ENCODE measurements around the gene MKNK1. TPM values are rescaled to one million over a fixed set of nuclear protein-coding genes. Genes with fewer than 3 reads are reported as not detected.

MKNK1 gene
- total and polyA plus RNA-seq, 2 donors (not counting 1 experiment from before 2014, with no cell fraction given) = 51.0 to 73.0 TPM

- no peaks in the 10 kb centered on the region for H3K27me3 ChIP-seq (replicated peaks in 1 of 4; ENCODE audit: control extremely low read depth in 1 of 4, control insufficient read depth in 3 of 4, insufficient read depth in 4 of 4, low read length in 3 of 4)
- TF ChIP-seq CTCF (IDR thresholded peaks at IDR 0.05) (no peak), EZH2 (IDR thresholded peaks at IDR 0.05; ENCODE audit: borderline replicate concordance, insufficient read depth, low read depth, low read length, poor library complexity, severe bottlenecking) (no peak)
- intact Hi-C loops (cut with micrococcal nuclease) = no loop called here
- peaks cover 0 to 25% of the 10 kb centered on the region in 2 experiments for H3K36me3 ChIP-seq (replicated peaks in 1 of 2; ENCODE audit: control extremely low read depth in 1 of 2, control insufficient read depth in 1 of 2, extremely low read depth in 1 of 2, insufficient read depth in 2 of 2, low read length in 1 of 2)
- H3K27ac ChIP-seq (ENCODE audit: low read length in 2 of 2) = no peak overlapping the region
- H3K9ac ChIP-seq (ENCODE audit: low read length) = no peak overlapping the region
- H3K9me3 Mint-ChIP-seq (ENCODE audit: insufficient read depth) = no peaks in the 10 kb centered on the region
- H3K79me2 ChIP-seq (ENCODE audit: control insufficient read depth, insufficient read depth, low read length) = no peaks in the 10 kb centered on the region
- no peak overlapping the region for H3K27ac Mint-ChIP-seq
- POLR2A ChIA-PET = no interaction called here
- no peak overlapping the region for H3K4me3 ChIP-seq (ENCODE audit: control extremely low read depth in 1 of 5, extremely low read depth in 1 of 5, insufficient read depth in 1 of 5, low read depth in 2 of 5, low read length in 4 of 5)
- 97% methylated on average over 17 of the region's 20 CpGs for WGBS (ENCODE audit: insufficient coverage)
- H3K9me3 ChIP-seq (ENCODE audit: control extremely low read depth in 1 of 3, control insufficient read depth in 2 of 3, insufficient read depth in 1 of 3, low read length in 2 of 3) = no peaks in the 10 kb centered on the region
- no peaks in the 10 kb centered on the region for H3K4me1 ChIP-seq (ENCODE audit: control insufficient read depth in 2 of 2, insufficient read depth in 2 of 2, low read length in 2 of 2)
- H3K4me1 Mint-ChIP-seq = no peaks in the 10 kb centered on the region
- H3K27me3 Mint-ChIP-seq = no peaks in the 10 kb centered on the region
- no peak overlapping the region for H3K4me3 Mint-ChIP-seq
- no peak overlapping the region for H3K4me2 ChIP-seq (replicated peaks; ENCODE audit: low read depth, low read length, poor library complexity, severe bottlenecking)
- no peak overlapping the region for H2AFZ ChIP-seq (ENCODE audit: insufficient read depth, low read depth, low read length, poor library complexity, severe bottlenecking)
- CTCF ChIA-PET = interaction anchor here (1.2 kb wide), 1 partner anchor 25 kb away, joined by 5 read pairs; no protein-coding TSS in a partner anchor
- no peak for DNase-seq
- ATAC-seq (ENCODE audit: low read depth) = no peak
- no peaks in the 10 kb centered on the region for H4K20me1 ChIP-seq (ENCODE audit: control insufficient read depth, insufficient read depth, low read length, poor library complexity, severe bottlenecking)
These were observed 45.7 kb downstream of the MKNK1 start for GRCh38 chr1:46558141-46558963.

- DNase-seq = no peak
- H3K27me3 ChIP-seq (replicated peaks in 1 of 4; ENCODE audit: control extremely low read depth in 1 of 4, control insufficient read depth in 3 of 4, insufficient read depth in 4 of 4, low read length in 3 of 4) = no peaks in the 10 kb centered on the region
- H3K79me2 ChIP-seq (ENCODE audit: control insufficient read depth, insufficient read depth, low read length) = no peaks in the 10 kb centered on the region
- H3K9me3 Mint-ChIP-seq (ENCODE audit: insufficient read depth) = no peaks in the 10 kb centered on the region
- ATAC-seq (ENCODE audit: low read depth) = no peak
- ChIA-PET CTCF (no interaction called here), POLR2A (no interaction called here)
- no peak overlapping the region for H3K4me3 Mint-ChIP-seq
- no peaks in the 10 kb centered on the region for H3K9me3 ChIP-seq (ENCODE audit: control extremely low read depth in 1 of 3, control insufficient read depth in 2 of 3, insufficient read depth in 1 of 3, low read length in 2 of 3)
- TF ChIP-seq CTCF (IDR thresholded peaks at IDR 0.05) (no peak), EZH2 (IDR thresholded peaks at IDR 0.05; ENCODE audit: borderline replicate concordance, insufficient read depth, low read depth, low read length, poor library complexity, severe bottlenecking) (no peak)
- H3K27ac ChIP-seq (ENCODE audit: low read length in 2 of 2) = no peak overlapping the region
- no peak overlapping the region for H3K4me2 ChIP-seq (replicated peaks; ENCODE audit: low read depth, low read length, poor library complexity, severe bottlenecking)
- H3K27me3 Mint-ChIP-seq = peaks cover 4% of the 10 kb centered on the region
- peaks cover 0 to 17% of the 10 kb centered on the region in 2 experiments for H3K36me3 ChIP-seq (replicated peaks in 1 of 2; ENCODE audit: control extremely low read depth in 1 of 2, control insufficient read depth in 1 of 2, extremely low read depth in 1 of 2, insufficient read depth in 2 of 2, low read length in 1 of 2)
- no peaks in the 10 kb centered on the region for H3K4me1 Mint-ChIP-seq
- intact Hi-C loops (cut with micrococcal nuclease) = no loop called here
- no peak overlapping the region for H2AFZ ChIP-seq (ENCODE audit: insufficient read depth, low read depth, low read length, poor library complexity, severe bottlenecking)
- no peaks in the 10 kb centered on the region for H3K4me1 ChIP-seq (ENCODE audit: control insufficient read depth in 2 of 2, insufficient read depth in 2 of 2, low read length in 2 of 2)
- no peaks in the 10 kb centered on the region for H4K20me1 ChIP-seq (ENCODE audit: control insufficient read depth, insufficient read depth, low read length, poor library complexity, severe bottlenecking)
- WGBS (ENCODE audit: insufficient coverage) = 71% methylated on average over 2 of the region's 5 CpGs
- no peak overlapping the region for H3K4me3 ChIP-seq (ENCODE audit: control extremely low read depth in 1 of 5, extremely low read depth in 1 of 5, insufficient read depth in 1 of 5, low read depth in 2 of 5, low read length in 4 of 5)
- no peak overlapping the region for H3K9ac ChIP-seq (ENCODE audit: low read length)
- no peak overlapping the region for H3K27ac Mint-ChIP-seq
These were observed 46.7 kb downstream of the MKNK1 start for GRCh38 chr1:46557403-46557802.
